Ovary (tissue), 3 donors: ENCODE results near the gene GALK2.

ENCODE experiments used
- EP300 ChIP-seq: sonication (generic); formaldehyde crosslinking; IDR thresholded peaks from one replicate; pipeline ENCODE4 v1.6.1; 2017; ENCODE audit warnings: antibody characterized with exemption
- POLR2A ChIP-seq: fragments of 450-650 bp; IDR thresholded peaks from one replicate; pipeline ENCODE4 v1.6.1; 2017; ENCODE audit warnings: antibody characterized with exemption, mild to moderate bottlenecking, moderate library complexity
- TF ChIP-seq, protein P1 (sequence below), 3 donors: fragments of 450-650 bp in 2 of 3; fragments of 200-600 bp in 1 of 3; IDR thresholded peaks; one replicate each; pipeline versions ENCODE4 v1.5.1 to v1.8.0; 2016 to 2022; ENCODE audit warnings: antibody characterized with exemption in 3 of 3, mild to moderate bottlenecking in 1 of 3
- donor health status: DM: no; HTN: no; CAD: no.

DNA sequence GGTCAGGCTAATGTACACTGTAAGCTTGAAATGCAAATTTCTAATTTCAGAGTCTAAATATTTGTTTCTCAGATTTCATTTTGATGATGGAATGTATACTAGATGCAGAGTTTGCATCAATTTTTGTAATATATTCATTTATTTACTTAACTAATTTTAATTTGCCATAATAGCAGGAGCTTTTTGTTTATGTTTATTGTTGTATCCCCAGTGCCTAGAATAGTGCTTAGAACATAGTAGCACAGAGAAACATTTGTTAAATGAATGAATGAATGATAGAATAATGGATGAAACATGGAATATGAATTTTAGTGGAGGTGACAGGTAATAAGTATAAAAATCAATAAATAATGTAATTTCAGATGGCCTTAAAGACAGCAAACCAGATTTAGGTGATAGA lies 5.2 kb upstream of the GALK2 start:
- TF ChIP-seq, protein P1, sequence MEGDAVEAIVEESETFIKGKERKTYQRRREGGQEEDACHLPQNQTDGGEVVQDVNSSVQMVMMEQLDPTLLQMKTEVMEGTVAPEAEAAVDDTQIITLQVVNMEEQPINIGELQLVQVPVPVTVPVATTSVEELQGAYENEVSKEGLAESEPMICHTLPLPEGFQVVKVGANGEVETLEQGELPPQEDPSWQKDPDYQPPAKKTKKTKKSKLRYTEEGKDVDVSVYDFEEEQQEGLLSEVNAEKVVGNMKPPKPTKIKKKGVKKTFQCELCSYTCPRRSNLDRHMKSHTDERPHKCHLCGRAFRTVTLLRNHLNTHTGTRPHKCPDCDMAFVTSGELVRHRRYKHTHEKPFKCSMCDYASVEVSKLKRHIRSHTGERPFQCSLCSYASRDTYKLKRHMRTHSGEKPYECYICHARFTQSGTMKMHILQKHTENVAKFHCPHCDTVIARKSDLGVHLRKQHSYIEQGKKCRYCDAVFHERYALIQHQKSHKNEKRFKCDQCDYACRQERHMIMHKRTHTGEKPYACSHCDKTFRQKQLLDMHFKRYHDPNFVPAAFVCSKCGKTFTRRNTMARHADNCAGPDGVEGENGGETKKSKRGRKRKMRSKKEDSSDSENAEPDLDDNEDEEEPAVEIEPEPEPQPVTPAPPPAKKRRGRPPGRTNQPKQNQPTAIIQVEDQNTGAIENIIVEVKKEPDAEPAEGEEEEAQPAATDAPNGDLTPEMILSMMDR (IDR thresholded peaks at IDR 0.05), result no peak
- no peak for TF ChIP-seq POLR2A
- no peak for TF ChIP-seq EP300
